Muscle of leg (tissue), 11 donors: ENCODE results near the gene MAGI2. TPM values are rescaled to one million over a fixed set of nuclear protein-coding genes. Genes with fewer than 3 reads are reported as not detected.

Experiments used
- DNase-seq: peaks from one replicate; pipeline ENCODE4 v3.0.0; 2013
- H3K27ac ChIP-seq: one replicate; pipeline ENCODE4 v1.5.1; 2013; ENCODE audit warnings: mild to moderate bottlenecking, low read length, control low read depth
- H3K27me3 ChIP-seq: one replicate; pipeline ENCODE4 v1.6.1; 2013; ENCODE audit warnings: low read length; ENCODE audit not compliant: control insufficient read depth, insufficient read depth
- H3K36me3 ChIP-seq: one replicate; pipeline ENCODE4 v1.6.1; 2013; ENCODE audit warnings: low read length; ENCODE audit not compliant: control insufficient read depth, insufficient read depth
- H3K4me1 ChIP-seq: one replicate; pipeline ENCODE4 v1.6.1; 2013; ENCODE audit warnings: low read length; ENCODE audit not compliant: control insufficient read depth, insufficient read depth
- H3K4me3 ChIP-seq: one replicate; pipeline ENCODE4 v1.5.1; 2013; ENCODE audit warnings: low read length, control low read depth
- H3K9me3 ChIP-seq: replicated peaks from 2 replicates; pipeline ENCODE4 v1.6.1; 2013; ENCODE audit warnings: low read depth, low read length; ENCODE audit not compliant: control insufficient read depth
- WGBS: methylation state at CpG from one replicate; pipeline ENCODE4 v1.1.5; 2013; ENCODE audit warnings: missing lambda C conversion rate; ENCODE audit not compliant: insufficient coverage; 5-methylcytosine and 5-hydroxymethylcytosine counted together
- polyA plus RNA-seq, 8 donors: library from polyadenylated mRNA; unstranded; fragments of 120-200 nt; gene quantifications; one replicate each; pipeline versions ENCODE4 v1.2.1 to v1.2.3, GENCODE V29; 2013; ENCODE audit warnings: inconsistent platforms in 1 of 8, low replicate concordance in 1 of 8; ENCODE audit not compliant: insufficient read length in 8 of 8, insufficient read depth in 1 of 8
- total RNA-seq: library from RNA; stranded (reverse); fragments of 120-200 nt; gene quantifications from one replicate; pipeline ENCODE4 v1.2.4, GENCODE V29; 2013

The MAGI2 gene
- total and polyA plus RNA-seq, 9 donors, result 3.5 to 6.3 (median 5.2) TPM

DNA sequence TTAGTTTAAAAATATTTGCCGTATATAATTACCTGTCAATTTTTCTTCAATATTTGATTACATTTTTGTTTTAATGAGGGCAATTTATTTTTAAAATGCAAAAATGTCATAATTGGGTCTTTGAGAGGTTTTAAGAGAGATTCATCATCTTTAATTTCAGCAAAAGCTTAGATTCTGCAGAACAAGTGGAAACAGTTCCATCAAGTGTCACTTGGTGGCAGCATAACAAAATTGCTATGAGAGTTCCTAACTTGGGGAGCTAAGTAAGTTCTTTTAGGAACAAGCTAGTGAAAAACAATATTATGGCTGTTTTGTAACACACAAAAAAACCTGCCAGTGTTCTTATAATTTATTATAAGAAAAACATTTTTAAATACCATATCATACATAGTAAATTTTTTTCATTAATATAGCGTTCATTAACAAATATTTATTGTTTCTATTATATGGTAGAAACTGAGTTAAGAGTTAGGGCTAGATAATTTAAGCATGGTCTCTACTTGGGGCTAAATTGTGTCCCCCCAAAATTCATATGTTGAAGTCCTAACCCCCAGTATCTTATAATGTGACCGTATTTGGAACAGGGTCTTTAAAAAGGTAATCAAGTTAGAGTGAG, 155.2 kb downstream of the MAGI2 start:
- Histone ChIP-seq H3K4me1 (no peaks in the 10 kb centered on the region), H3K27ac (no peak overlapping the region), H3K4me3 (no peak overlapping the region), H3K9me3 (no peaks in the 10 kb centered on the region), H3K27me3 (no peaks in the 10 kb centered on the region), H3K36me3 (no peaks in the 10 kb centered on the region)
- WGBS, result no CpG with 5 or more reads among the region's 3 CpGs
- DNase-seq, result peak; percentile 69

- no peak overlapping the region for H3K4me3 ChIP-seq
- no peaks in the 10 kb centered on the region for H3K27me3 ChIP-seq
- no peak for DNase-seq
- H3K4me1 ChIP-seq, result no peaks in the 10 kb centered on the region
- WGBS, result no CpG with 5 or more reads among the region's 1 CpG
- H3K36me3 ChIP-seq, result no peaks in the 10 kb centered on the region
- no peaks in the 10 kb centered on the region for H3K9me3 ChIP-seq
- H3K27ac ChIP-seq, result no peak overlapping the region
Observed at GRCh38 chr7:79296553-79297320, 156.7 kb downstream of the MAGI2 start.

GRCh38 chr7:79293655-79294142, 159.8 kb downstream of the MAGI2 start:
- Histone ChIP-seq H3K4me3 (no peak overlapping the region), H3K27ac (no peak overlapping the region), H3K4me1 (no peaks in the 10 kb centered on the region), H3K9me3 (no peaks in the 10 kb centered on the region), H3K27me3 (no peaks in the 10 kb centered on the region), H3K36me3 (no peaks in the 10 kb centered on the region)
- WGBS, result 55% methylated on average over 2 of the region's 7 CpGs
- no peak for DNase-seq

DNA sequence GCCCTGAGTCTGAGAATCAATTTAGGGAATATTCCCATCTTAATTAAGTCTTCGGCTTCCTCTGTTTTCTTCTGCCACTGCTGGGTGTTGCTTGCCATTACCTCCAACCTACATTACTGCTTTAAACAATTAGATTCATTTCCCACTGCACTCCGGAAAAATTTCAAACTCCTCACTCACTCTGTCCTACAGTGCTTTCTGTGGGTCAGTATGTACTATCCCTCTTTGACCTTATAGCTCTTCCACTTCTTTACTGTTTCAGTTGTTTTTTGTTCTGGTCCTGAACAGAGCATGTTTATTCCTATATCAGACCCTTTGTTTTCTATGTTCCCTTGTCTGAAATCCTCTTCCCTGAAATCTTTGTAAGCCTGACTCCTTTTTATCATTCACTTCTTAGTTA, 160.6 kb downstream of the MAGI2 start:
- Histone ChIP-seq H3K4me1 (no peaks in the 10 kb centered on the region), H3K27me3 (no peaks in the 10 kb centered on the region), H3K27ac (no peak overlapping the region), H3K9me3 (no peaks in the 10 kb centered on the region), H3K36me3 (no peaks in the 10 kb centered on the region), H3K4me3 (no peak overlapping the region)
- 75% methylated on average over 2 of the region's 2 CpGs for WGBS
- no peak for DNase-seq

- no peaks in the 10 kb centered on the region for H3K27me3 ChIP-seq
- H3K27ac ChIP-seq, result no peak overlapping the region
- no peak for DNase-seq
- H3K36me3 ChIP-seq, result no peaks in the 10 kb centered on the region
- no peak overlapping the region for H3K4me3 ChIP-seq
- H3K4me1 ChIP-seq, result no peaks in the 10 kb centered on the region
- no peaks in the 10 kb centered on the region for H3K9me3 ChIP-seq
Observed at GRCh38 chr7:79291498-79291865, 162.0 kb downstream of the MAGI2 start.

GRCh38 chr7:79290841-79291497, 162.5 kb downstream of the MAGI2 start:
- Histone ChIP-seq H3K9me3 (no peaks in the 10 kb centered on the region), H3K27me3 (no peaks in the 10 kb centered on the region), H3K4me3 (no peak overlapping the region), H3K4me1 (no peaks in the 10 kb centered on the region), H3K27ac (no peak overlapping the region), H3K36me3 (no peaks in the 10 kb centered on the region)
- no CpG with 5 or more reads among the region's 4 CpGs for WGBS
- DNase-seq, result no peak

- no peaks in the 10 kb centered on the region for H3K36me3 ChIP-seq
- DNase-seq, result no peak
- H3K9me3 ChIP-seq, result no peaks in the 10 kb centered on the region
- H3K4me3 ChIP-seq, result no peak overlapping the region
- WGBS, result no CpG with 5 or more reads among the region's 3 CpGs
- no peaks in the 10 kb centered on the region for H3K4me1 ChIP-seq
- H3K27me3 ChIP-seq, result no peaks in the 10 kb centered on the region
- H3K27ac ChIP-seq, result no peak overlapping the region
Observed at GRCh38 chr7:79290398-79290797, 163.1 kb downstream of the MAGI2 start.

DNA sequence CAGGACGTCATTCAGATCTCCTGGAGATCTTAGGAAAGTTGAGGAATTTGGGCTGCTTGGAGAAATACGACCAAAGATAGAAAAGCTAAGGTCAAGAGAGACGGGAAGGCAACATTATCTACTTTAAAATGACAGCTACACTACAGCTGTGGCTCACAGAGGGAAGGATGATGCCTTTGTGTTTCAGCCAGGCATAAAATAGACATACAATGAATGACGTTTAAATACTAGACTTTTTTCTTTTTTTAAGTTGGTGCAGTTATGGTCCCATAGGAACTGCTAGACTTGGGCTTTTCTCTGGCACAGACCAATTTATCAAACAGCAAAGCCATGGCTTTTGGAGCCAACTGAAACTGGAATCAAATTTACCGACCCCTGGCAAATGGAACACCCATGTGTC, 164.8 kb downstream of the MAGI2 start:
- H3K4me1 ChIP-seq, result no peaks in the 10 kb centered on the region
- no peak for DNase-seq

DNA sequence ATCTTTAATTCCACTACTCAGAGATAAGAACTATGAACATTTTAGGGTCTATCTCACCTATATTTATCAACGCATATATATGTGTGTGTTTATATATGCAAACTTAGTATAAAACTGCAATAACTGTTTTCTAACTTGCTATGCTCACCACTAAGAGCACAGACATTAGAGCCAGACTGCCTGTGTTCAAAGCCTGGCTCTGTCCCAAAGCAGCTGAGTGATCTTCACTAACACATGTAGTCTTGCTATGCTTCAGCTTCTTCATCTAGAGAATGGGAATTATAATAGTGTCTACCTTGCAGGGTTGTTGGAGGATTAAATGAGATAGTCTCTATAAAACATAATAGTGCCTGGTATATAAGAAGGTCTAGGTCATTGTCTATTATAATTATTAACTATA, 165.5 kb downstream of the MAGI2 start:
- DNase-seq, result peak; percentile 51
- Histone ChIP-seq H3K27ac (no peak overlapping the region), H3K27me3 (no peaks in the 10 kb centered on the region), H3K9me3 (no peaks in the 10 kb centered on the region), H3K4me3 (no peak overlapping the region), H3K4me1 (no peaks in the 10 kb centered on the region), H3K36me3 (no peaks in the 10 kb centered on the region)
- no CpG with 5 or more reads among the region's 1 CpG for WGBS

More for the DNA sequence above, 164.8 kb downstream of the MAGI2 start:
- WGBS, result 56% methylated on average over 1 of the region's 5 CpGs
- no peak overlapping the region for H3K4me3 ChIP-seq
- H3K36me3 ChIP-seq, result no peaks in the 10 kb centered on the region
- H3K27me3 ChIP-seq, result no peaks in the 10 kb centered on the region
- no peak overlapping the region for H3K27ac ChIP-seq
- no peaks in the 10 kb centered on the region for H3K9me3 ChIP-seq

GRCh38 chr7:79286181-79286580, 167.3 kb downstream of the MAGI2 start:
- Histone ChIP-seq H3K4me3 (no peak overlapping the region), H3K4me1 (no peaks in the 10 kb centered on the region), H3K36me3 (no peaks in the 10 kb centered on the region), H3K27me3 (no peaks in the 10 kb centered on the region), H3K27ac (no peak overlapping the region), H3K9me3 (no peaks in the 10 kb centered on the region)
- DNase-seq, result no peak
- WGBS, result no CpG with 5 or more reads among the region's 1 CpG
